Spleen (tissue), 11 donors: ENCODE results near the gene ACADS. TPM values are rescaled to one million over a fixed set of nuclear protein-coding genes. Genes with fewer than 3 reads are reported as not detected.
A peak's percentile ranks its signal among the peaks of the same experiment; 100 is the strongest.

Source experiments
- DNase-seq: peaks from one replicate; pipeline ENCODE4 v3.0.0-alpha.2; 2020
- H3K27ac ChIP-seq, 8 donors: fragments of 200-600 bp; sonication (generic) in 7 of 8; 1 replicate in 4 of 8; 2 replicates in 4 of 8; pipeline versions ENCODE4 v1.5.0 to v1.8.0; 2016 to 2021; ENCODE audit warnings: inconsistent platforms in 4 of 8, mild to moderate bottlenecking in 4 of 8, moderate library complexity in 1 of 8
- H3K27me3 ChIP-seq, 7 donors: fragments of 200-600 bp; sonication (generic) in 6 of 7; replicated peaks in 1 of 7; 1 replicate in 4 of 7; 2 replicates in 3 of 7; pipeline versions ENCODE4 v1.5.0 to v1.8.0; 2016 to 2021; ENCODE audit warnings: inconsistent platforms in 3 of 7, mild to moderate bottlenecking in 1 of 7
- H3K36me3 ChIP-seq, 6 donors: fragments of 200-600 bp; sonication (generic) in 5 of 6; 1 replicate in 4 of 6; 2 replicates in 2 of 6; pipeline versions ENCODE4 v1.5.0 to v1.8.0; 2016 to 2021; ENCODE audit warnings: inconsistent platforms in 2 of 6
- H3K4me1 ChIP-seq, 6 donors: fragments of 200-600 bp; sonication (generic) in 5 of 6; 1 replicate in 3 of 6; 2 replicates in 3 of 6; pipeline versions ENCODE4 v1.5.0 to v1.8.0; 2016 to 2021; ENCODE audit warnings: inconsistent platforms in 3 of 6
- H3K4me3 ChIP-seq, 8 donors: fragments of 200-600 bp; sonication (generic) in 7 of 8; 1 replicate in 4 of 8; 2 replicates in 4 of 8; pipeline versions ENCODE4 v1.5.0 to v1.8.0; 2016 to 2021; ENCODE audit warnings: inconsistent platforms in 4 of 8, mild to moderate bottlenecking in 4 of 8, moderate library complexity in 2 of 8
- H3K9me3 ChIP-seq, 8 donors: fragments of 200-600 bp; sonication (generic) in 7 of 8; 1 replicate in 4 of 8; 2 replicates in 4 of 8; pipeline versions ENCODE4 v1.5.0 to v1.8.0; 2016 to 2021; ENCODE audit warnings: inconsistent platforms in 4 of 8
- CTCF ChIP-seq, 11 experiments: fragments of 200-600 bp in 7 of 11; fragments of 450-650 bp in 4 of 11; sonication (generic) in 4 of 11; IDR thresholded peaks in 8 of 11; conservative IDR thresholded peaks in 3 of 11; 1 replicate in 7 of 11; 2 replicates in 4 of 11; pipeline versions ENCODE4 v1.4.0 to v1.8.0; 2016 to 2021; ENCODE audit warnings: antibody characterized with exemption in 11 of 11, inconsistent platforms in 4 of 11, mild to moderate bottlenecking in 1 of 11
- POLR2A ChIP-seq, 3 donors: fragments of 450-650 bp; IDR thresholded peaks; one replicate each; pipeline ENCODE4 v1.5.1; 2017; ENCODE audit warnings: antibody characterized with exemption in 3 of 3, mild to moderate bottlenecking in 1 of 3
- POLR2AphosphoS5 ChIP-seq, 3 donors: sonication (generic); formaldehyde crosslinking; IDR thresholded peaks; one replicate each; pipeline ENCODE4 v1.5.1; 2017; ENCODE audit warnings: antibody characterized with exemption in 3 of 3
- WGBS, 5 donors: extraction: QIAGEN DNeasy Blood & Tissue Kit in 3 of 5; methylation state at CpG; one replicate each; pipeline versions ENCODE4 v1.1.5 to v1.1.7; 2013 to 2018; 5-methylcytosine and 5-hydroxymethylcytosine counted together
- intact Hi-C: fragments of 100-400 bp; cut with DNase I; formaldehyde crosslinking; loops from one replicate; pipeline ENCODE4 v1.15.0; 2023; ENCODE audit warnings: low total_unique reads
- polyA plus RNA-seq, 3 donors: library from polyadenylated mRNA; stranded (reverse); fragments of 200-250 nt; gene quantifications; one replicate each; pipeline ENCODE4 v1.2.1, GENCODE V29; 2013
- total RNA-seq, 7 donors: library from RNA; depleted of rRNA in 3 of 7; stranded (reverse); fragments of >200 nt in 3 of 7; fragmentation: NEBNext Ultra II Directional in 4 of 7; extraction: Animal tissue kit (Norgen Biotek cat#: 25700) in 4 of 7; gene quantifications; one replicate each; pipeline versions ENCODE4 v1.1.0 to v1.2.1, GENCODE V29; 2016 to 2021
- donor health status: healthy with polysubstance abuse.
- donor health status: DM: no; HTN: no; CAD: no; lungs with moderate emphysema.
- donor health status: DM: no; HTN: no; CAD: no.
- donor health status: Bipolar disorder and iron deficiency.
- donor health status: healthy.
- donor health status: DM: no; HTN: no; CAD: no.
- donor health status: DM: yes; HTN: yes; CAD: no.

ACADS gene
- total and polyA plus RNA-seq, 10 donors = 21.2 to 66.4 (median 37.6) TPM

- Histone ChIP-seq H3K27ac (no peak overlapping the region), H3K4me3 (no peak overlapping the region), H3K27me3 (no peaks in the 10 kb centered on the region), H3K36me3 (no peaks in the 10 kb centered on the region), H3K4me1 (no peaks in the 10 kb centered on the region), H3K9me3 (peaks cover 3 to 13% (median 9%) of the 10 kb centered on the region in 8 donors)
- intact Hi-C loops = no loop called here
- 94 to 97% (median 95%) methylated on average over 9 of the region's 9 CpGs for WGBS, 5 donors
- DNase-seq = peak; percentile 28
- no peak for TF ChIP-seq POLR2A (IDR thresholded peaks at IDR 0.05)
- TF ChIP-seq POLR2AphosphoS5 (IDR thresholded peaks at IDR 0.05) = no peak
- no peak for TF ChIP-seq CTCF (IDR thresholded peaks at IDR 0.05 in 8 of 11, conservative IDR thresholded peaks at IDR 0.05 in 3 of 11)
Observed at GRCh38 chr12:120751389-120751788, 25.8 kb downstream of the ACADS start.

- H3K9me3 ChIP-seq = peaks cover 3 to 13% (median 9%) of the 10 kb centered on the region in 8 donors
- no peak for DNase-seq
- H3K27me3 ChIP-seq = no peaks in the 10 kb centered on the region
- H3K36me3 ChIP-seq = peaks cover 0 to 8% (median under 1%) of the 10 kb centered on the region in 6 donors
- no peak overlapping the region for H3K27ac ChIP-seq
- H3K4me3 ChIP-seq = no peak overlapping the region
- no peak for TF ChIP-seq CTCF (IDR thresholded peaks at IDR 0.05 in 8 of 11, conservative IDR thresholded peaks at IDR 0.05 in 3 of 11)
- TF ChIP-seq POLR2A (IDR thresholded peaks at IDR 0.05) = no peak
- TF ChIP-seq POLR2AphosphoS5 (IDR thresholded peaks at IDR 0.05) = no peak
- intact Hi-C loops = no loop called here
- H3K4me1 ChIP-seq = peaks cover 0 to 7% (median 0%) of the 10 kb centered on the region in 6 donors
Observed at GRCh38 chr12:120754792-120755191, 29.2 kb downstream of the ACADS start.

DNA sequence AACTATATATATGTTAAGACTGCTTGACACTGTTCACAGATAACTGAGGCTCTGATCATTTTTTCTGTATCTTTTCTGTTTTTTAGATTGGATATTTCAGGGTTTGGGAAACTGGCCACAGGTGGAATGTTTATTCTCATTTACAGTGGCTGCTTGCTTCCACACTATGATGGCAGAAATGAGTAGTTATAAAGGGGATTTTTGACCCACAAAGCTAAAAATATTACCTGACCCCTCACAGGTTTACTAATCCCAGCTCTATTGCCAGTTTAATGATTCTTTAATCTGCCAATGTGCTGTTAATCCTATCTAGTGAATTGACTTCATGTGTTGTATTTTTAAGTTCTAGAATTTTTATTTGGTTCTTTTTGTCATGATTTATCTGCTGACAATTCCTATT, 29.6 kb downstream of the ACADS start:
- Histone ChIP-seq H3K4me1 (peaks cover 0 to 11% (median 0%) of the 10 kb centered on the region in 6 donors), H3K9me3 (peaks cover 3 to 13% (median 9%) of the 10 kb centered on the region in 8 donors), H3K36me3 (peaks cover 0 to 13% (median 2%) of the 10 kb centered on the region in 6 donors), H3K27me3 (no peaks in the 10 kb centered on the region), H3K4me3 (no peak overlapping the region), H3K27ac (no peak overlapping the region)
- TF ChIP-seq POLR2A (IDR thresholded peaks at IDR 0.05) = no peak
- no peak for TF ChIP-seq POLR2AphosphoS5 (IDR thresholded peaks at IDR 0.05)
- no peak for TF ChIP-seq CTCF (IDR thresholded peaks at IDR 0.05 in 8 of 11, conservative IDR thresholded peaks at IDR 0.05 in 3 of 11)
- no peak for DNase-seq
- intact Hi-C loops = no loop called here

GRCh38 chr12:120757226-120757742, 31.7 kb downstream of the ACADS start:
- Histone ChIP-seq H3K36me3 (peaks cover 0 to 33% (median 12%) of the 10 kb centered on the region in 6 donors), H3K4me1 (peaks cover 0 to 15% (median 0%) of the 10 kb centered on the region in 6 donors), H3K27me3 (no peaks in the 10 kb centered on the region), H3K4me3 (no peak overlapping the region), H3K27ac (no peak overlapping the region), H3K9me3 (peaks cover 3 to 13% (median 9%) of the 10 kb centered on the region in 8 donors)
- no peak for DNase-seq
- no peak for TF ChIP-seq POLR2AphosphoS5 (IDR thresholded peaks at IDR 0.05)
- TF ChIP-seq CTCF (IDR thresholded peaks at IDR 0.05 in 8 of 11, conservative IDR thresholded peaks at IDR 0.05 in 3 of 11) = no peak
- TF ChIP-seq POLR2A (IDR thresholded peaks at IDR 0.05) = no peak
- WGBS, 5 donors = 74 to 92% (median 88%) methylated on average over 4 of the region's 4 CpGs
- intact Hi-C loops = no loop called here
